GM12878 (cell line): ENCODE results near the gene STARD3. TPM values are rescaled to one million over a fixed set of nuclear protein-coding genes. Genes with fewer than 3 reads are reported as not detected.

Experiments
- ATAC-seq: fragments of 200-7000 bp; cut with Tn5 transposase; 3 replicates; pipeline ENCODE4 v1.9.1; 2020; ENCODE audit warnings: mild to moderate bottlenecking, moderate library complexity
- BruUV-seq: library from RNA; stranded (reverse); fragments of 400-500 nt; replicated peaks from 2 replicates; lab custom pipeline; 2021; lab: Mats Ljungman, UMichigan
- CTCF ChIA-PET: fragments of 300-600 bp; sonication (Branson Sonifier 250); formaldehyde crosslinking; extraction: SDS; loops from one replicate; lab custom pipeline; 2021; ENCODE audit warnings: inconsistent platforms; lab: Yijun Ruan, JAX
- POLR2A ChIA-PET: fragments of 350-600 bp; formaldehyde crosslinking; extraction: SDS; loops from one replicate; lab custom pipeline; 2021; ENCODE audit warnings: inconsistent platforms; lab: Charles Lee
- RAD21 ChIA-PET: fragments of 300-600 bp; sonication (Branson Sonifier 250); formaldehyde crosslinking; loops from one replicate; lab custom pipeline; 2023; ENCODE audit warnings: antibody characterized with exemption; ENCODE audit not compliant: unreplicated experiment; lab: Charles Lee
- SMC1A ChIA-PET: fragments of 300-600 bp; sonication (Branson Sonifier 250); formaldehyde crosslinking; loops from one replicate; lab custom pipeline; 2023; ENCODE audit not compliant: unreplicated experiment, uncharacterized antibody; lab: Charles Lee
- DNase-seq: peaks from one replicate; pipeline ENCODE4 v3.0.0-alpha.2; 2011; ENCODE audit warnings: low read depth, low spot score
- FAIRE-seq: peaks from 3 replicates; lab custom pipeline; 2011; peaks lifted over from hg19 to GRCh38; lab: Jason Lieb, UNC
- H2AFZ ChIP-seq: 2 replicates; pipeline ENCODE4 v1.6.0; 2011; ENCODE audit warnings: low read depth, low read length, control low read depth; ENCODE audit not compliant: control insufficient read depth
- H3K27ac ChIP-seq: 2 replicates; pipeline ENCODE4 v1.5.1; 2011; ENCODE audit warnings: control low read depth; ENCODE audit not compliant: control insufficient read depth, insufficient read depth
- H3K27me3 ChIP-seq, 2 experiments: replicated peaks in 1 of 2; 2 replicates each; pipeline versions ENCODE4 v1.6.0 to v1.6.1; 2011; ENCODE audit warnings: low read length in 1 of 2; ENCODE audit not compliant: control insufficient read depth in 2 of 2, insufficient read depth in 2 of 2
- H3K36me3 ChIP-seq, 2 experiments: 2 replicates each; pipeline ENCODE4 v1.5.1; 2011; ENCODE audit warnings: low read length in 1 of 2; ENCODE audit not compliant: control insufficient read depth in 2 of 2, insufficient read depth in 2 of 2
- H3K4me1 ChIP-seq: 2 replicates; pipeline ENCODE4 v1.6.1; 2011; ENCODE audit warnings: mild to moderate bottlenecking, low read length, moderate library complexity, mixed read lengths; ENCODE audit not compliant: control insufficient read depth, insufficient read depth
- H3K4me2 ChIP-seq: 2 replicates; pipeline ENCODE4 v1.6.0; 2011; ENCODE audit warnings: control low read depth; ENCODE audit not compliant: control insufficient read depth, insufficient read depth
- H3K4me3 ChIP-seq: fragments of 200-600 bp; sonication (generic); 2 replicates; pipeline ENCODE4 v1.5.1; 2016
- H3K79me2 ChIP-seq: 2 replicates; pipeline ENCODE4 v1.6.0; 2011; ENCODE audit warnings: low read length; ENCODE audit not compliant: control insufficient read depth, insufficient read depth
- H3K9ac ChIP-seq: 2 replicates; pipeline ENCODE4 v1.8.0; 2011; ENCODE audit warnings: low read length, control low read depth, mixed read lengths; ENCODE audit not compliant: control insufficient read depth, insufficient read depth
- H3K9me3 ChIP-seq: replicated peaks from 3 replicates; pipeline ENCODE4 v1.5.1; 2011; ENCODE audit warnings: mild to moderate bottlenecking, low read length; ENCODE audit not compliant: control insufficient read depth, insufficient read depth
- H4K20me1 ChIP-seq: 2 replicates; pipeline ENCODE4 v1.6.0; 2011; ENCODE audit not compliant: control insufficient read depth, insufficient read depth
- BHLHE40 ChIP-seq, 2 experiments: fragments of 450-650 bp in 1 of 2; IDR thresholded peaks; 2 replicates each; pipeline ENCODE4 v1.6.1; 2011 to 2017; ENCODE audit warnings: low read depth in 2 of 2, borderline replicate concordance in 1 of 2, improper control_type of control experiment in 1 of 2, low read length in 1 of 2, mild to moderate bottlenecking in 1 of 2
- CTCF ChIP-seq, 3 experiments: IDR thresholded peaks in 2 of 3; conservative IDR thresholded peaks in 1 of 3; 2 replicates each; pipeline ENCODE4 v1.5.1; 2011; ENCODE audit warnings: low read depth in 3 of 3, low read length in 3 of 3, mild to moderate bottlenecking in 3 of 3, control low read depth in 2 of 3, moderate library complexity in 2 of 3, inconsistent platforms in 1 of 3, mixed read lengths in 1 of 3; ENCODE audit not compliant: control insufficient read depth in 2 of 3, insufficient read depth in 1 of 3; ENCODE audit errors: extremely low read depth in 1 of 3
- E2F8 ChIP-seq: fragments of 450-650 bp; IDR thresholded peaks from 2 replicates; pipeline ENCODE4 v1.6.1; 2018; ENCODE audit warnings: mild to moderate bottlenecking, low read depth, moderate library complexity; ENCODE audit not compliant: partially characterized antibody
- JUNB ChIP-seq: IDR thresholded peaks from 2 replicates; pipeline ENCODE4 v1.6.1; 2016; ENCODE audit warnings: antibody characterized with exemption, mild to moderate bottlenecking
- TBL1XR1 ChIP-seq: IDR thresholded peaks from 2 replicates; pipeline ENCODE4 v1.6.1; 2012; ENCODE audit warnings: low read depth, low read length, improper control_type of control experiment
- USF2 ChIP-seq: IDR thresholded peaks from 2 replicates; pipeline ENCODE4 v1.6.1; 2011; ENCODE audit warnings: low read depth, low read length, improper control_type of control experiment, borderline replicate concordance
- ZNF207 ChIP-seq: fragments of 450-650 bp; IDR thresholded peaks from 2 replicates; pipeline ENCODE4 v1.6.1; 2014; ENCODE audit warnings: antibody characterized with exemption, mild to moderate bottlenecking, borderline replicate concordance
- ZNF592 ChIP-seq: fragments of 450-650 bp; IDR thresholded peaks from 2 replicates; pipeline ENCODE4 v1.6.1; 2017; ENCODE audit warnings: mild to moderate bottlenecking, moderate library complexity
- WGBS: methylation state at CpG from one replicate; pipeline ENCODE4 v1.1.6; 2016; ENCODE audit warnings: low lambda C conversion rate; ENCODE audit not compliant: insufficient replicate concordance, insufficient coverage; ENCODE audit errors: missing lambda C conversion rate; 5-methylcytosine and 5-hydroxymethylcytosine counted together
- in situ Hi-C: fragments of 300-500 bp; cut with MboI; formaldehyde crosslinking; loops from 9 replicates; pipeline ENCODE4 v1.14.3; 2018; ENCODE audit warnings: mixed read lengths
- intact Hi-C: fragments of 100-400 bp; cut with micrococcal nuclease; formaldehyde crosslinking; loops from one replicate; pipeline ENCODE4 v1.14.2; 2022; ENCODE audit not compliant: unreplicated experiment
- polyA plus RNA-seq, 11 experiments: library from polyadenylated mRNA; depleted of rRNA in 4 of 11; unstranded in 6 of 11; stranded (reverse) in 5 of 11; fragments of >200 nt; fragmentation: Nextera tagmentation in 4 of 11; fragmentation: Illumina TruSeq in 1 of 11; extraction: Ambion mirVana in 4 of 11; extraction: Trizol in 1 of 11; gene quantifications; 1 replicate in 1 of 11; 2 replicates in 10 of 11; pipeline versions ENCODE4 v1.2.1 to v1.2.3, GENCODE V29; 2011 to 2016; ENCODE audit warnings: inconsistent platforms in 2 of 11, missing spikeins in 2 of 11, low read depth in 1 of 11
- total RNA-seq, 4 experiments: library from RNA; depleted of rRNA in 3 of 4; stranded (reverse); fragments of >200 nt in 3 of 4; fragmentation: Illumina TruSeq in 1 of 4; extraction: Trizol in 1 of 4; gene quantifications; 2 replicates each; pipeline versions ENCODE4 v1.2.1 to v1.2.3, GENCODE V29; 2013 to 2021

Gene STARD3
- total and polyA plus RNA-seq, 10 of the 15 experiments (the other 5 are each of a cell fraction or from before 2014, with no cell fraction given): 0.08 to 62.7 (median 27.5) TPM

GRCh38 chr17:39709319-39709997, 72.5 kb downstream of the STARD3 start:
- RAD21 ChIA-PET: no interaction called here
- TF ChIP-seq USF2: no peak
- no peak for TF ChIP-seq JUNB
- no peak for TF ChIP-seq TBL1XR1
- TF ChIP-seq ZNF207: no peak
- TF ChIP-seq CTCF (IDR thresholded peaks at IDR 0.05 in 2 of 3, conservative IDR thresholded peaks at IDR 0.05 in 1 of 3; ENCODE audit: control insufficient read depth in 2 of 3, extremely low read depth in 1 of 3, insufficient read depth in 1 of 3, low read depth in 3 of 3, low read length in 3 of 3): no peak
- no peak for TF ChIP-seq BHLHE40 (IDR thresholded peaks at IDR 0.05; ENCODE audit: borderline replicate concordance in 1 of 2, low read depth in 2 of 2, low read length in 1 of 2)
- no peak for TF ChIP-seq E2F8
- no peak for TF ChIP-seq ZNF592

More at GRCh38 chr17:39709319-39709997, 72.5 kb downstream of the STARD3 start:
- H3K4me2 ChIP-seq: no peak overlapping the region
- H3K4me1 ChIP-seq: no peaks in the 10 kb centered on the region
- WGBS: 53% methylated on average over 13 of the region's 14 CpGs
- H3K27me3 ChIP-seq: peaks cover 0 to 1% of the 10 kb centered on the region in 2 experiments; a peak in 1 of 4 replicates
- no peak overlapping the region for H3K27ac ChIP-seq
- no peaks in the 10 kb centered on the region for H3K9me3 ChIP-seq
- ATAC-seq (no peak), FAIRE-seq (no peak), DNase-seq (no peak)
- H4K20me1 ChIP-seq: no peaks in the 10 kb centered on the region
- intact Hi-C loops (no loop called here), in situ Hi-C loops (no loop called here)
- no peak overlapping the region for H2AFZ ChIP-seq
- ChIA-PET SMC1A (no interaction called here), CTCF (interaction anchor here (1.2 kb wide), 1 partner anchor 88 kb away, joined by 3 read pairs; no protein-coding TSS in a partner anchor), POLR2A (no interaction called here)
- no peaks in the 10 kb centered on the region for H3K36me3 ChIP-seq
- H3K79me2 ChIP-seq: no peaks in the 10 kb centered on the region
- no peak overlapping the region for H3K9ac ChIP-seq
- no peak overlapping the region for H3K4me3 ChIP-seq
- BruUV-seq: no TSS peak
